Neural progenitor cell (in vitro differentiated cells): Measurements from ENCODE around the gene ELMO1.

ENCODE experiments used
- CTCF ChIP-seq: fragments of 200-600 bp; sonication (generic); IDR thresholded peaks from 2 replicates; pipeline ENCODE4 v1.5.1; 2017; ENCODE audit warnings: antibody characterized with exemption, mild to moderate bottlenecking
- EZH2phosphoT487 ChIP-seq: fragments of 200-600 bp; sonication (generic); IDR thresholded peaks from 2 replicates; pipeline ENCODE4 v1.6.1; 2017; ENCODE audit warnings: antibody characterized with exemption

DNA sequence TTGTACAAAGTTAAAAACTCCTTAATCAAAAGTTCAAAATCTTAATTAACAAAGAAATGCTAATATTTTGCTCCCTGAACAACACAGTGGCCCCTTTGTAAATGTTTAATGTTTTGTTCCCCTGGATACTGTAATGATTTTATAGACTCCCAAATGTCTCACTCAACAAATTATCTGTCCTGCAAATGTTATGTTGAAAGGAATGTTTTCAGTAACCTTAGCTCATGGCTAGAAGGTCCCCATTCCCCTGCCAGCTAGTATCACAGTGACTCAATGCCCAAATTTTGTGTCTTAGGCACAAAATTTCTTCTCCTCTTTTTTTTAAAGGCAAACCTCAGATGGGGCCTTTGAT lies 298.9 kb downstream of the ELMO1 start:
- TF ChIP-seq CTCF = no peak
- no peak for TF ChIP-seq EZH2phosphoT487
